ENCODE measurements around the gene CYP19A1. TPM values are rescaled to one million over a fixed set of nuclear protein-coding genes. Genes with fewer than 3 reads are reported as not detected.

Gene CYP19A1
- total and polyA plus RNA-seq, 2 experiments from 2014 or later: 1.4 to 35.4 TPM

- H3K4me1 ChIP-seq (ENCODE audit: insufficient read depth): no peaks in the 10 kb centered on the region
- no peak overlapping the region for H3K27ac ChIP-seq
- H2AFZ ChIP-seq: no peak overlapping the region
- no peak overlapping the region for H3K4me3 ChIP-seq
- H4K20me1 ChIP-seq (ENCODE audit: insufficient read depth, poor library complexity, severe bottlenecking): no peaks in the 10 kb centered on the region
- H3K27me3 ChIP-seq: peaks cover 1% of the 10 kb centered on the region
- no peaks in the 10 kb centered on the region for H3K79me2 ChIP-seq
- H3K4me2 ChIP-seq: no peak overlapping the region
- H3K9me3 ChIP-seq (ENCODE audit: low read depth): no peaks in the 10 kb centered on the region
- H3K9me2 ChIP-seq (replicated peaks; ENCODE audit: insufficient read depth): no peaks in the 10 kb centered on the region
- WGBS (ENCODE audit: low lambda C conversion rate, missing lambda C conversion rate): 93% methylated on average over 5 of the region's 5 CpGs
- no peaks in the 10 kb centered on the region for H3K36me3 ChIP-seq (replicated peaks; ENCODE audit: insufficient read depth, low read depth)
- no peak for DNase-seq (ENCODE audit: low spot score)
- no peak for TF ChIP-seq CTCF (IDR thresholded peaks at IDR 0.05; ENCODE audit: poor library complexity)
- no peak for TF ChIP-seq EZH2phosphoT487 (IDR thresholded peaks at IDR 0.05; ENCODE audit: low read depth, severe bottlenecking, unreplicated experiment)
- TF ChIP-seq EZH2 (IDR thresholded peaks at IDR 0.05; ENCODE audit: borderline replicate concordance): no peak
Observed at GRCh38 chr15:51335087-51335486, 3.3 kb downstream of the CYP19A1 start.

GRCh38 chr15:51334011-51334451, 4.4 kb downstream of the CYP19A1 start:
- Histone ChIP-seq H3K9me2 (replicated peaks; ENCODE audit: insufficient read depth) (no peaks in the 10 kb centered on the region), H3K4me2 (no peak overlapping the region), H2AFZ (no peak overlapping the region), H3K9me3 (ENCODE audit: low read depth) (no peaks in the 10 kb centered on the region), H3K4me3 (no peak overlapping the region), H3K27ac (no peak overlapping the region), H3K36me3 (replicated peaks; ENCODE audit: insufficient read depth, low read depth) (no peaks in the 10 kb centered on the region), H3K4me1 (ENCODE audit: insufficient read depth) (no peaks in the 10 kb centered on the region), H4K20me1 (ENCODE audit: insufficient read depth, poor library complexity, severe bottlenecking) (no peaks in the 10 kb centered on the region), H3K27me3 (no peaks in the 10 kb centered on the region), H3K79me2 (no peaks in the 10 kb centered on the region)
- TF ChIP-seq CTCF (IDR thresholded peaks at IDR 0.05; ENCODE audit: poor library complexity) (no peak), EZH2 (IDR thresholded peaks at IDR 0.05; ENCODE audit: borderline replicate concordance) (no peak), EZH2phosphoT487 (IDR thresholded peaks at IDR 0.05; ENCODE audit: low read depth, severe bottlenecking, unreplicated experiment) (no peak)
- no peak for DNase-seq (ENCODE audit: low spot score)
- WGBS (ENCODE audit: low lambda C conversion rate, missing lambda C conversion rate): 35% methylated on average over 2 of the region's 2 CpGs

GRCh38 chr15:51333571-51333970, 4.8 kb downstream of the CYP19A1 start:
- DNase-seq (ENCODE audit: low spot score): no peak
- TF ChIP-seq EZH2 (IDR thresholded peaks at IDR 0.05; ENCODE audit: borderline replicate concordance) (no peak), CTCF (IDR thresholded peaks at IDR 0.05; ENCODE audit: poor library complexity) (no peak), EZH2phosphoT487 (IDR thresholded peaks at IDR 0.05; ENCODE audit: low read depth, severe bottlenecking, unreplicated experiment) (no peak)

More at GRCh38 chr15:51333571-51333970, 4.8 kb downstream of the CYP19A1 start:
- Histone ChIP-seq H4K20me1 (ENCODE audit: insufficient read depth, poor library complexity, severe bottlenecking) (no peaks in the 10 kb centered on the region), H3K27me3 (no peaks in the 10 kb centered on the region), H3K4me1 (ENCODE audit: insufficient read depth) (no peaks in the 10 kb centered on the region), H3K79me2 (no peaks in the 10 kb centered on the region), H2AFZ (no peak overlapping the region), H3K4me3 (no peak overlapping the region), H3K36me3 (replicated peaks; ENCODE audit: insufficient read depth, low read depth) (no peaks in the 10 kb centered on the region), H3K9me2 (replicated peaks; ENCODE audit: insufficient read depth) (no peaks in the 10 kb centered on the region), H3K9me3 (ENCODE audit: low read depth) (no peaks in the 10 kb centered on the region), H3K4me2 (no peak overlapping the region), H3K27ac (no peak overlapping the region)
- WGBS (ENCODE audit: low lambda C conversion rate, missing lambda C conversion rate): 73% methylated on average over 2 of the region's 2 CpGs
